ENCODE results near the gene ATAD3C.

DNA sequence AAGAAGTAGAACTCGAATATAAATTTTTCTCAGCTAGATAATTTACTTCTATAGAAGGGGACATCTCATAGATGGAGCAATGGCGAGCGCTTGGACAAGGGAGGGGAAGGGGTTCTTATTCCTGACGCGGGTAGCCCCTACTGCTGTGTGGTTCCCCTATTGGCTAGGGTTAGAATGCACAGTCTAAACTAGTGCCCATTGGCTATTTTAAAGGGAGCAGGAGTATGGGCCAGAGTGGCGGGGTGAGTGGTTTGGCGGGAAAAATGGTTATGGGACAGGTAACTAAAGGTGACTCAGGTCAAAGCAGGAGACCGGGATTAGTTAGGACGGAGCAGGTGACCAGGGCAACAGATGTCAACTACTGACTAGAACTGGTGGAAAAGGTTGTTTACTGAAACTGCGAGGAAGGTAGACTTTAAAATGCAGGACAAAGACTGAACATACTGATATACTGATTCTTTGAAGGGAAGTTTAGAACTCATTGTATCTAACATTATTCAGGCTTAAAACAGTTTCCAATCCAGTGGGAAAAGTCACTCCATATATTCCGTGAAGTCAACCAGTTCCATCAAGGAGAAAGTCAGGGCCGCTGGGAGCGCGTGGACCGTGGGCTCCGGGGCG, 61.5 kb downstream of the ATAD3C start:
- TF ChIP-seq POLR2A (IDR thresholded peaks at IDR 0.05; ENCODE audit: extremely low read depth, insufficient read length), result no peak
- no peak for TF ChIP-seq CTCF (IDR thresholded peaks at IDR 0.05; ENCODE audit: low read depth, low read length)
- TF ChIP-seq MYC (IDR thresholded peaks at IDR 0.05; ENCODE audit: low read depth, low read length), result no peak
